GM23248 (cell line): ENCODE data around the gene IFT43. TPM values are rescaled to one million over a fixed set of nuclear protein-coding genes. Genes with fewer than 3 reads are reported as not detected.
A peak's percentile ranks its signal among the peaks of the same experiment; 100 is the strongest.

Source experiments
- DNase-seq: peaks from one replicate; pipeline ENCODE4 v3.0.0-alpha.2; 2015
- H2AFZ ChIP-seq: fragments of 200-600 bp; sonication (generic); 2 replicates; pipeline ENCODE4 v1.6.1; 2016; ENCODE audit warnings: antibody characterized with exemption
- H3F3A ChIP-seq: fragments of 200-600 bp; sonication (generic); 2 replicates; pipeline ENCODE4 v1.6.1; 2016; ENCODE audit warnings: mild to moderate bottlenecking, antibody characterized with exemption, mixed run types; ENCODE audit not compliant: insufficient read depth
- H3K27ac ChIP-seq: fragments of 200-600 bp; sonication (generic); 2 replicates; pipeline ENCODE4 v1.5.1; 2016; ENCODE audit warnings: mild to moderate bottlenecking
- H3K27me3 ChIP-seq: fragments of 200-600 bp; sonication (generic); replicated peaks from 2 replicates; pipeline ENCODE4 v1.6.1; 2016; ENCODE audit warnings: mild to moderate bottlenecking; ENCODE audit not compliant: insufficient read depth
- H3K36me3 ChIP-seq: fragments of 200-600 bp; sonication (generic); 2 replicates; pipeline ENCODE4 v1.6.1; 2016; ENCODE audit warnings: low read depth, mild to moderate bottlenecking
- H3K4me1 ChIP-seq: fragments of 200-600 bp; sonication (generic); 2 replicates; pipeline ENCODE4 v1.6.1; 2016; ENCODE audit warnings: mild to moderate bottlenecking; ENCODE audit not compliant: insufficient read depth
- H3K4me2 ChIP-seq: fragments of 200-600 bp; sonication (generic); one replicate; pipeline ENCODE4 v1.6.1; 2016; ENCODE audit warnings: mild to moderate bottlenecking; ENCODE audit not compliant: unreplicated experiment
- H3K4me3 ChIP-seq: fragments of 200-600 bp; sonication (generic); 2 replicates; pipeline ENCODE4 v1.5.1; 2016; ENCODE audit warnings: mild to moderate bottlenecking
- H3K79me2 ChIP-seq: fragments of 200-600 bp; sonication (generic); 2 replicates; pipeline ENCODE4 v1.6.1; 2016; ENCODE audit warnings: mild to moderate bottlenecking; ENCODE audit not compliant: insufficient read depth
- H3K9ac ChIP-seq: fragments of 200-600 bp; sonication (generic); 2 replicates; pipeline ENCODE4 v1.6.1; 2016; ENCODE audit warnings: mild to moderate bottlenecking
- H3K9me2 ChIP-seq: fragments of 200-600 bp; sonication (generic); 2 replicates; pipeline ENCODE4 v1.6.1; 2016; ENCODE audit warnings: mixed run types, mild to moderate bottlenecking, moderate library complexity; ENCODE audit not compliant: insufficient read depth
- H3K9me3 ChIP-seq: fragments of 200-600 bp; sonication (generic); one replicate; pipeline ENCODE4 v1.6.1; 2017; ENCODE audit warnings: low read depth
- H4K20me1 ChIP-seq: fragments of 200-600 bp; sonication (generic); 2 replicates; pipeline ENCODE4 v1.6.0; 2016; ENCODE audit not compliant: insufficient read depth
- EZH2 ChIP-seq: fragments of 200-600 bp; sonication (generic); IDR thresholded peaks from 2 replicates; pipeline ENCODE4 v1.6.1; 2018; ENCODE audit warnings: antibody characterized with exemption, mild to moderate bottlenecking; ENCODE audit not compliant: insufficient read depth, poor library complexity, severe bottlenecking
- EZH2phosphoT487 ChIP-seq: fragments of 200-600 bp; sonication (generic); IDR thresholded peaks from 2 replicates; pipeline ENCODE4 v1.6.1; 2018; ENCODE audit warnings: antibody characterized with exemption, moderate library complexity, mild to moderate bottlenecking, low read depth; ENCODE audit not compliant: insufficient read depth
- WGBS, 2 experiments: methylation state at CpG; one replicate each; pipeline ENCODE4 v1.1.6; 2015 to 2017; ENCODE audit warnings: low lambda C conversion rate in 2 of 2, low coverage in 1 of 2; ENCODE audit errors: missing lambda C conversion rate in 2 of 2; 5-methylcytosine and 5-hydroxymethylcytosine counted together
- in situ Hi-C: fragments of 300-500 bp; cut with MboI; formaldehyde crosslinking; loops from 2 replicates; pipeline ENCODE4 v1.15.0; 2020
- polyA plus RNA-seq: library from polyadenylated mRNA; unstranded; fragments of >200 nt; fragmentation: Nextera tagmentation; extraction: Ambion mirVana; gene quantifications from 2 replicates; pipeline ENCODE4 v1.2.1, GENCODE V29; 2016
- total RNA-seq: library from RNA; depleted of rRNA; stranded (reverse); fragments of >200 nt; shearing (Covaris generic); gene quantifications from 2 replicates; pipeline ENCODE4 v1.2.3, GENCODE V29; 2014; rRNA removed

The IFT43 gene
- total and polyA plus RNA-seq, 2 experiments from 2014 or later: 41.4 to 67.9 TPM

GRCh38 chr14:76131071-76131965 lies 145.8 kb downstream of the IFT43 start:
- Histone ChIP-seq H3F3A (no peaks in the 10 kb centered on the region), H3K9ac (no peak overlapping the region), H4K20me1 (no peaks in the 10 kb centered on the region), H3K9me2 (no peaks in the 10 kb centered on the region), H3K27me3 (peaks cover 38% of the 10 kb centered on the region), H3K9me3 (no peaks in the 10 kb centered on the region), H3K4me3 (no peak overlapping the region), H3K4me2 (no peak overlapping the region), H3K79me2 (no peaks in the 10 kb centered on the region), H3K27ac (no peak overlapping the region), H3K4me1 (no peaks in the 10 kb centered on the region), H3K36me3 (no peaks in the 10 kb centered on the region), H2AFZ (no peak overlapping the region)
- in situ Hi-C loops: no loop called here
- TF ChIP-seq EZH2: no peak
- no peak for TF ChIP-seq EZH2phosphoT487
- no peak for DNase-seq
- WGBS, 2 experiments: 5 to 8% methylated on average over 20 to 30 of the region's 30 CpGs

- 15% methylated on average over 4 of the region's 4 CpGs for WGBS, 2 experiments
- Histone ChIP-seq H3K79me2 (no peaks in the 10 kb centered on the region), H3K36me3 (no peaks in the 10 kb centered on the region), H3F3A (no peaks in the 10 kb centered on the region), H3K9me3 (no peaks in the 10 kb centered on the region), H3K27ac (no peak overlapping the region), H3K9me2 (no peaks in the 10 kb centered on the region), H3K9ac (no peak overlapping the region), H3K4me1 (no peaks in the 10 kb centered on the region), H2AFZ (no peak overlapping the region), H3K4me2 (no peak overlapping the region), H3K27me3 (peaks cover 55% of the 10 kb centered on the region), H3K4me3 (no peak overlapping the region), H4K20me1 (no peaks in the 10 kb centered on the region)
- no peak for TF ChIP-seq EZH2
- TF ChIP-seq EZH2phosphoT487: no peak
- in situ Hi-C loops: no loop called here
- peak; percentile 47 for DNase-seq
These were observed 147.5 kb downstream of the IFT43 start for GRCh38 chr14:76133103-76133502.

Other genes with a start within 250 kb of the IFT43 start
- 3.2 and 3.9 TPM in 2 replicates for gene TGFB3, start 3.8 kb upstream of the IFT43 start, total RNA-seq
- gene TGFB3, start 3.8 kb upstream of the IFT43 start, polyA plus RNA-seq: 3.7 and 4.0 TPM in 2 replicates
- gene GPATCH2L, start 166.2 kb downstream of the IFT43 start, total RNA-seq: 35.1 and 46.4 TPM in 2 replicates
- gene GPATCH2L, start 166.2 kb downstream of the IFT43 start, polyA plus RNA-seq: 13.6 and 13.7 TPM in 2 replicates